Measurements from ENCODE around the gene ATP2A2.

DNA sequence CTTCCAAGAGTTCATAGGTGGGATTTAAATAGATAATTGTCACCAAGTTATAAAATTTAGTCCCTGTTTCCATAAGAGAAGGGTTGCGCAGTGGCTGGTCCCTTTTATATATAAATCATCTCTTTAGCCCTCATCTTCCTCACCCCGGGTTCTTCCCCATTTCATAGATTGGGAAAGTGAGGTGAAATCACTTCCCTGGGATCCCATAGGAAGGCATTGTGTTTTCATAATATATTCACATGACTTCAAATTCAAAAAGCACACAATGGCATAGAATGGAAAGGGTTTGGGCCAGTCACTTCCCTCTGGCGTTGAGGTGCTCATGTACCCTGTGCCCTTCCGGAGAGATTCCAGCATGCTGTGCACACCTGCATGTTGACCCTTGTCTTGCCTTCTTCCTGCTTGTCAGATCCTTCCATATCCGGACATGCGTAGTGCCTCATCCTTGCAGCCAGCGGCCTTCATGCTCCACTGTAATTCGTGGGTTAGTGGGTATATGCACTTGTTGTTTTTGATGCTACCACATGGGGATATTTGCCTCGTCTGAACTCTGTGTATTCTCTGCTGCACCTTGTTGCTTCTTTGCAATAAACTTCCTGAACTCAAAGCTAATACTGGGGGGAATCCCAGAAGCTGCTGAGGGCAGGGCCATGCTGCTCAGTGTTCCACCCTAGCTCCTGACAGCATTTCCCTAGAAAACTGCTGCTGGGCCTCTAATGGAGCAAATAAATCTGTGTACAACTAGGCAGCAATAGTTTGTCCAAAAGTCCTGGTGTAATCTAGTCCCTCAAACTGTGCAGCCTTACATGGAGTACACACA is 62.9 kb downstream of the ATP2A2 start:
- TF ChIP-seq CTCF (IDR thresholded peaks at IDR 0.05) (no peak), POLR2A (IDR thresholded peaks at IDR 0.05; ENCODE audit: low read depth) (no peak), POLR2AphosphoS5 (IDR thresholded peaks at IDR 0.05) (no peak), EP300 (IDR thresholded peaks at IDR 0.05) (no peak)
